H1 (cell line): Measurements from ENCODE around the gene YARS2. TPM values are rescaled to one million over a fixed set of nuclear protein-coding genes. Genes with fewer than 3 reads are reported as not detected.

Experiments used
- CBX5 ChIP-seq: fragments of 300-800, 300-1000 bp; sonication (generic); IDR thresholded peaks from 2 replicates; pipeline ENCODE4 v1.7.1; 2016; ENCODE audit warnings: antibody characterized with exemption, low read length, low read depth
- SIX5 ChIP-seq: IDR thresholded peaks from 2 replicates; pipeline ENCODE4 v1.6.1; 2011; ENCODE audit warnings: mild to moderate bottlenecking, low read depth, low read length
- ZNF274 ChIP-seq: IDR thresholded peaks from 2 replicates; pipeline ENCODE4 v1.7.0; 2012; ENCODE audit warnings: low read length, borderline replicate concordance; ENCODE audit errors: extremely low read depth
- polyA plus RNA-seq, 7 experiments: library from polyadenylated mRNA; depleted of rRNA in 3 of 7; stranded (reverse) in 5 of 7; unstranded in 2 of 7; fragments of >200 nt in 5 of 7; fragments of 200-250 nt in 2 of 7; gene quantifications; 1 replicate in 5 of 7; 2 replicates in 1 of 7; 4 replicates in 1 of 7; pipeline versions ENCODE4 v1.2.1 to v1.2.3, GENCODE V29; 2011 to 2013; ENCODE audit warnings: missing spikeins in 2 of 7, mixed read lengths in 2 of 7
- total RNA-seq: library from RNA; stranded (reverse); fragmentation: NEBNext Ultra II Directional; extraction: Animal tissue kit (Norgen Biotek cat#: 25700); gene quantifications from 2 replicates; pipeline ENCODE4 v1.2.1, GENCODE V29; 2021

The YARS2 gene
- total and polyA plus RNA-seq, 2 of the 8 experiments (the other 6 are each of a cell fraction or from before 2014, with no cell fraction given), result 29.9 to 41.4 TPM

- TF ChIP-seq ZNF274 (no peak), SIX5 (no peak), CBX5 (no peak)
These were observed 20.7 kb downstream of the YARS2 start (continued) for GRCh38 chr12:32734952-32735351.
